Measurements from ENCODE around the gene C17orf100.

The C17orf100 gene

DNA sequence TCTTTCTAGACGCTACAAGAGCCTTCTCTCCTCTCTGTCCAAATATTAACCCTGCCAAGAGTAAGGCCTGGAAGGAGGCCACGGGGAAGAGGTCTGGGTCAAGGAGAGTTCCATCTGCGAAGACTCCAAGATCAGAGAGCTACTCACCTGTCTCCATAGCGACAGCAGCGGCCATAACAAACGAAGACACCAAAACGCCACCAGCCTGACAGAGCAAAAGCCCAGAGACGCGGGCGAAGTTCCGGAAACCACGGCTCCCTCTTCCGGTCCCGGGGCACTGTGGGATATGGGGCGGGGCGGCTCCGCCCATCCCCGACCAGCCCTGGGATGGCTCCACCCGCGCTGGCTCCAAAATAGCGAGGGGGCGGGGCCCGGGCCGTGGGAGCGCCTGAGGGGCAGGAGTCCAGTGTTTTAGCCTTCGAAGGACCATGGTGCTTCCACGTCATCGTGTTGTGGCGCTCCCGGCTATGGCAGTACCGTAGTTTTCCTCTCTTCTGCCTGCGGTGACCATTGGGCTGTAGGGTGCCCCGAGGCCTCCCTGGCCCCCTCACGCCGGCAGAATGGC, at the start of gene C17orf100, which contains the start of gene MED31:
Gene C17orf100 (plus strand): TSS at position 409 of the 565 bp plus-strand sequence. CDS start 152 bp downstream, at position 561.
Gene MED31 (minus strand): TSS at position 252 of the 565 bp plus-strand sequence. CDS start 77 bp downstream, at position 175.
- DNase-seq, result peak; percentile 74

DNA sequence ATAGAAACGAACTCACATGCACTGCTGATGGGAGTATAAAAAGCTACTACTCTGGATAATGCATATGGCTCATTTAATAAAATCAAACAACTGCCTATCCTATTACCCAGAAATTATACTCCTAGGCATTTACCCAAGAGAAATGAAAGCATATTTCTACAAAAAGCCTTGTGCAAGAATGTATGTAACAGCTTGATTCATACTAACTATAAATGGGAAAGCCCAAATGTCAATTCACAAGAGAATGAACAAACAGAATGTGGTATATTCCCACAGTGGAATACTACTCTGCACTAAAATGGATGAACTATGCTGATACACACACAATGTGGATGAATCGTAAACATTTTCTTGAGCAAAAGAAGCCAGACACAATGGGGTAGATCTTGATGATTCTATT, 49.4 kb upstream of the C17orf100 start:
- DNase-seq, result no peak

GRCh38 chr17:6603744-6604325, 47.7 kb upstream of the C17orf100 start:
- no peak for DNase-seq

- no peak for DNase-seq
These were observed 46.4 kb upstream of the C17orf100 start for GRCh38 chr17:6605142-6605541.

DNA sequence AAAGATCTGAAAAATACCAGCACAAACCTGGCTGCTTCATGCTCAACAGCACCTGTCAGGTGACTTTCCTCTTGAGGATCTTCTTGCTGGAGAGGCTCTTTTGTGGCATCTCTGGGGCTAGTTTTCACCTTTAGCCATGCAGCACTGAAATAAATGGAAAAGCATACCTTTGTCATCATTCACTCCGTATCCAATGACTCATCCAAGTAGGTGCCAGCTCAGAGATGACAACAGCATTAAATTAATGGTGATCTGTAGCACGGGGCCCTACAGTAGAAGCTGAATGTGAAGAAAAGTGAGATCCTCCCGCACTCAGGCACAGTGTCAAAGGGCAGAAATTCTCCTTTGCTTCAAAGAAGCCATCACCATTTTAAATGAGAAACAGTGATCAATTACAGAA, 43.2 kb upstream of the C17orf100 start:
- no peak for DNase-seq

DNA sequence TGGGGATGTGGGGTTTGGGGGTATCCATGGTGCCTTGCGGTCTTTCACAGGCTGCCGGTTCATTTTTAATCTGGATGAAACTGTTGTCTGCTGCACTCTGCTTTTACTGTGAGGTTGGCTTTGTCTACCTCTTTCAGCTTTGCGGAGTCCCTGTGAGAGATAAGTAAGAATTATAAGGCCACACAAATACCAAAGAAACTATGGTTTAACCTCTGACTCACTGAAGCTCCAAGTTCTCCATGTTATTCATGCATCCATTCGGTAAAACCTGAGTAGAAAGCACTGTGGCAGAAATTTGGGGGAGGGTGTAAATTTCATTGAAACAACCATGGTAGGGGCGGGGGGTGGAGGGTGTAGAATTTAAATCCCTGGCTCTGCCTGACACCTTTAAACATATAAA, 41.6 kb upstream of the C17orf100 start:
- DNase-seq, result no peak

DNA sequence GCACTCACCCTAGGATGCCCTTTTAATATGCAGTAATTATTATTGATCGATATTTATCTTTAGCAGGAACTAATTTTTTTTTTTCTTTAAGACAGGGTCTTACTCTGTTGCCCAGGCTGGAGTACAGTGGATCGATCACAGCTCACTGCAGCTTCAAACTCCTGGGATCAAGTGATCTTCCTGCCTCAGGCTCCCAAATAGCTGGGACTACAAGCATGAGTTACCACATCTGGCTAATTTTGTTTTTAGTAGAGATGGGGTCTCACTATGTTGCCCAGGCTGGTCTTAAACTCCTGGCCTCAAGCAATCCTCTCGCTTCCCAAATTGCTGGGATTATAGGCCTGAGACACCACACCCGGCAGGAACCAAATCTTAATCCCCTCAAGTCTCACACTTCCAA, 40.3 kb upstream of the C17orf100 start:
- no peak for DNase-seq

GRCh38 chr17:6623941-6624340, 27.6 kb upstream of the C17orf100 start:
- no peak for DNase-seq

DNA sequence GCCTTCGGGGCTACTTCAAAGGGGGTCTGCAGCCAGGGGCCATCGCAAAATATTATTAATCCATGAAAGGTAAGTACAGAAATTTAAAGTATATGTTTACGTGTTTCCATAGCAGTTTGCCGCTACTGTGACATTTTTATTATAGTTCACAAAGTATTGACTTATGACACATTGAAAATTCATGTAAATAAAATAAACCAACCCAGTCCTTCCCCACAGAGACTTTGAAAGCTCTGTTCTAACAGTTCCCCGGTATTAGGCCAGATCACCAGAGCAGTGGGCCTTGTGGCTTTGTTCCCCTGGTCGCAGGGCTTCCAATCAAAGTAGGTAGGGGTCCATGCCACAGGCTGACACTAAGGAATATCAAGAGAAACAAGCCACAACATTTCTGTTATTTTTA, 24.9 kb upstream of the C17orf100 start:
- DNase-seq, result no peak

- DNase-seq, result no peak
These were observed 24.5 kb upstream of the C17orf100 start for GRCh38 chr17:6627019-6627418.

DNA sequence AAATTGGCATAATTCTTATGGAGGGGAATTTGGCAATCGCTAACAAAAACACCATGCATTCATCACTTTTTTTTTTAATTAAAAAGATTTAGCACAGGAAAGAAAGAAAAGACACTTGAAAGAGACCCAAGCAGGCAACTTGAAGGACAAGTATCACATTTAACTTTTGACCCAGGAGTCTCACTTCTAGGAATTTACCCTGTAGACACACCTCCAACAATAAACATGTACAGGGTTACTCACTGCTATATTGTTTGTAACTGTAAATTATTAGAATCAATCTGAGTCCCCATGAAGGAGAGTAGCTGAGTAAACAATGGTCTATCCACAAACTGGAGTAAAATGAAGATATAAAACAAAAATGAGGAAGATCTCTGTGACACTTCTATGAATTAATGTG, 21.2 kb upstream of the C17orf100 start:
- DNase-seq, result no peak

DNA sequence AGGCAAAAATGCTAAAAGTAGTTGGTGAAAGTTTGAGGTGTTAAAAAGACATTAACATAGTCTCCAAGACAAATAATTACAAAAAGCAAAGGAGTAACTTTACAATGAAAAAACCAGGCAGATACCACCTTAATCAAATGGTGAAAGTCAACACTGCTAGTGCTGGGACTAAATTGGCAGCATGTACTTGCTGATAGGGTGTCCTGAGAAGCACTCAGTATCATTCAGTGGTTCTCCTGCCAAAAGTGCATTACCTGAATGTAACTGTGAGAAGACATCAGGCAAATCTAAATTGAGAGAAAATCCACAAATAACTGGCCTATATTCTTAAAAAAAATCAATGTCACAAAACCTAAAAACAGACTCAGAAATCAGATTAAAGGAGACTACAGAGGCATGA, 19.0 kb upstream of the C17orf100 start:
- DNase-seq, result no peak

DNA sequence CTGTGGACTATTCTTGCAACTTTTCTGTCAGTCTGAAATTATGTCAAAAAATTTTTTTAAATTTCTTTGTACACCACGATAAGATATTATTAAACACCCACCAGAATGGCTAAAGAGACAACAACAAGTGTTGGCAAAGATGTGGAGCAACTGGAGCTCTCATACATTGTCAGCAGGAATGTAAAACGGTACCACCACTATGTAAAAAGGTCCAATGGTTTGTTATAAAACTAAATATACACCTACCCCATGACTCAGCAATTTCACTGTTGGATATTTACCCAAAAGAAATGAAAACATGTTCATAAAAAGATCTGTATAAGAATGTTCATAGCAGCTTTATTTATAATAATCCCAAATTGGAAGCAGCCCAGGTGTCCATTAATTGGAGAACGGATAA, 18.3 kb upstream of the C17orf100 start:
- no peak for DNase-seq

DNA sequence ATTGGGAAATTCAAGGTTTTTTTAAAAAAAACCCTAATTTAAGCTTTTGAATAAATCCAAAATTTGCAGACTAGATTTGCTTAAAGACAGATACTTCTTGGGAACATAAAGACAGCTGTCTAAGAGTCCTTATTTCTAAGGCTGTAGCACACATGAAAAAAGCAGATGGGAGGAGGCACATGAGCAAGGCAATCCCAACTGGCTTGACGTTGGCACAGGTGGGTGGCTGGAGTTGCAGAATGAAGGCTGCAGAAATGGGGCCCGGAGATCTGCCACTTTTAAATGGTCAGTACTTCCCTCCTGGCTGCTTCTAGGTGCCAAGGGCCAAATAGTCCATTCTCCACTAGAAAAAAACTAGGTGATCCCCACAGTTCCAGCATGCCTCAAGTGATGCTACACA, 15.5 kb upstream of the C17orf100 start:
- DNase-seq, result no peak

DNA sequence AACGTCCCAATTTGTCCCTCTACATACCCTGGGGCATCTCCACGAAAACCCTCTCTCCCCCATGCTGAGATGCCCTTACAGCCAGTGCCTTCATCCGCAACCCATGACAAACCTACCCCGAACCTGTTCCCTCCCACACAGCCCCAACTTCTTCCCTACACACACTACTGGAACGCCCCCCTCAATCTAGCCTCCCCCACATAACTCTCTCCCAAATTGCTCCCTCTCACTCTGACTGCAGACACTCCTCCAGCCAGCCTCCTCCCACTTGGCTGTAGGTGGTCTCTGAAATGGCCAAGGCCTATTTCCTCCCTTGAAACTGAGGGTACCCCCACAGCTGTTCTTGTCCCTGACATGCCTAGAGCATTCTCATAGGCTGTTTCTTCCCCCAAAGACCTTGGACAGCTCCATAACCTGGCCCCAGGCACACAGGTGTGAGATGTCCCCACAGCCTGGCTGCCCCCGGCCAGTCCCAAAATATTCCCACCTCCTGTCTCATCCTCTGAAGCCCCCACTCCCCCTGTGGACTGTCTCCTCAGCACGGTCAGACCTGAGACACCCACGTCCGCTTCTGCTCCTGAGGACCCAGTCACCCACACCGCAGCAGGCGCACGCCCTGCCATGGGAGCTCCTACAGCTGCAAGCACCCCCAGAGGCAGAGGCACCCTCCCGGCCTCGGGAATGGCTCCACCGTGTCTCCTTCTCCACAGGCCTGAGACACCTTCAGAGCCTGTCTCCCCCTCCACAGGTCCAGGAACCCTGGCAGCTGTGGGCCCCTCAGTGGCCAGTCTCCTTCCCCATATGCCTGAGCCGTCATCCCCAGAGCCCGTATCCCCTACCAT, 14.7 kb upstream of the C17orf100 start:
- no peak for DNase-seq

DNA sequence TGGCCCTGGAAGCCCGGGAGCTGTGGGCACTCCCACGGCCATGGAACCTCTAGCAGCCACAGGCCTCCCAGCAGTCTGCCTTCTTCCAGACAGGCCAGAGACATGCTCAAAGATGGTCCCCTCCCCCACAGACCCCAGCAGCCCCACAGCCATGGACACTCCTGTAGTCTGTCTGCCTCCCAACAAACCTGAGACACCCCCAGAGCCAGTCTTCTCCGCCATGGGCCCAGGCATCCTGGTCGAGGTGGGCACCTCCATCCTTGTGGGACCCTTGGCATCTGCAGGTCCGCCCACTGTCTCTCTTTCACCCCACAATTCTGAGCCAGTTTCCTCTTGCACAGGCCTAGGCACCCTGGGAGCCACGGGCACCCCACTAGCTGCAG, 14.1 kb upstream of the C17orf100 start:
- no peak for DNase-seq

- DNase-seq, result no peak
These were observed 13.3 kb upstream of the C17orf100 start for GRCh38 chr17:6638046-6638908.

GRCh38 chr17:6639014-6639585, 12.5 kb upstream of the C17orf100 start:
- no peak for DNase-seq

DNA sequence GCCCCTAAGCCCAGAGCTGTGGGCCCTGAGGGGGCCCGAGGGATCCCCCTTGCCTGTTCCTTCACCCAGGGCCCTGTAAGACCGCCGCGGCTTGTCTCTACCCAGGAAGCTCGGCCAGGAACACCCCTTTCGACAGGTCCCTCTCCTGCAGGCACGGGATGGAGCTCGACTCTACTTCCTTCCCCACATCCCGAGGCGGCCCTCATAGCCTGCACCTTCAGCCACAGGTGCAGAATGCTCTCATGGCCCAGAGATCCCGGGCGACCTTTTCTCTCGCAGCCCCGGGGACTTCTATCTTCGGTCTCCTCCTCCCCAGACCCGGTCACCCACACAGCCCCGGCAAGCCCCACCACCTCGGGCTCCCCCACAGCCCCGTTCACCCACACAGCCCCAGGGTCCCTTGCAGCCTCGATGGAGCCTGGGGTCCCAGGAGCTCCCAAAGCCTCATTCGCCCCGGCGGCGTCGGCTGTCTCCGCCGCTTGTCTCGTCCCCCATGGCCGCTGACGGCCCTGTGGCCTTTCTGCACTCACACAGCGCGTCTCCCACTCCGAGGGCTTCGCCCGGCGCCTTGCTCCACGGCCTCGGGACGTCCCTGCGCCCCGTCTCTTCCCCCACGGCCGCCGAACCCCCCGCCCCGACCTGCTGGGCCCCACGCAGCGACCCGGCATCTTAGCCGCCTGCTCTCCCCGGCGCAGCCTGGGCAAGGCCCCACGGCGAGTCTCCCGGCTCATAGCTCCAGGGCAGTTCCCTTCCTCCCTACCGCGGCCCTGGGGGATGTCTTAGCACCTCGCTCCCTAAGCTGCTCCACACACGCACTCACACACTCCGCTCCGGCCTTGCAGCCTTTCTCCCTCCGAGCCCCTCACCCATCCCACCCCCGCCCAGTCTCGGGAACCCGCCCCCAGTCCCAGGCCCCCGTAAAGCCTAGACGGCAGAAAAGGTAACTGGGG, 11.7 kb upstream of the C17orf100 start:
- no peak for DNase-seq

GRCh38 chr17:6640536-6641246, 10.9 kb upstream of the C17orf100 start, which contains the start of the genes KIAA0753 and TXNDC17:
KIAA0753 (minus strand) TSS chr17:6640711; CDS start chr17:6635103, 5,608 bp downstream.
TXNDC17 (plus strand) TSS chr17:6641060; CDS start chr17:6641083, 23 bp downstream.
- DNase-seq, result peak; percentile 73

All from COR-L47 (cell line).